OCI-LY7 (cell line): Measurements from ENCODE around the gene ACSM5.

ENCODE experiments used
- CTCF ChIP-seq: fragments of 200-600 bp; sonication (generic); conservative IDR thresholded peaks from 2 replicates; pipeline ENCODE4 v1.5.1; 2014; ENCODE audit warnings: mild to moderate bottlenecking, antibody characterized with exemption, low read length, moderate library complexity, mixed read lengths
- EZH2phosphoT487 ChIP-seq: fragments of 200-600 bp; sonication (generic); IDR thresholded peaks from 2 replicates; pipeline ENCODE4 v1.6.1; 2018; ENCODE audit warnings: low read depth, borderline replicate concordance, mild to moderate bottlenecking, mixed run types, antibody characterized with exemption, low read length, moderate library complexity, mixed read lengths

DNA sequence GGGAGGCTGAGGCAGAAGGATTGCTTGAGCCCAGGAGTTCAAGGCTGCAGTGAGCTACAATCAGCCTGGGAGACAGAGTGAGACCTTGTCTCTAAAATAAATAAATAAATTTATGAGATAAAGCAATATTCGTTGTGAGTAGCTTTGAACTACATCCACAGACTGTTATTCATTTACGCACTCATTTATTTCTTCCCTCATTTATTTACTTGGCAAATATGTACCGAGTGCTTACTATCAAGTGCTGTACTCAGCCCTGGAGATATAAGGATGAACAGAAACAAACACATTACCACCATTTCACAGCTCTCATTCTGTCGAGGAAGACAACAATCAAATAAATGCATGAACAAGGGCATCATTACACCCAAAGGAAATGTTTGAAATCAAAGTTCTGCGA is 32.2 kb upstream of the ACSM5 start:
- no peak for TF ChIP-seq CTCF
- no peak for TF ChIP-seq EZH2phosphoT487
